ENCODE measurements around the gene PUM2.

Gene PUM2

GRCh38 chr2:20348542-20348941 is 2.1 kb downstream of the PUM2 start:
- no peak for DNase-seq

DNA sequence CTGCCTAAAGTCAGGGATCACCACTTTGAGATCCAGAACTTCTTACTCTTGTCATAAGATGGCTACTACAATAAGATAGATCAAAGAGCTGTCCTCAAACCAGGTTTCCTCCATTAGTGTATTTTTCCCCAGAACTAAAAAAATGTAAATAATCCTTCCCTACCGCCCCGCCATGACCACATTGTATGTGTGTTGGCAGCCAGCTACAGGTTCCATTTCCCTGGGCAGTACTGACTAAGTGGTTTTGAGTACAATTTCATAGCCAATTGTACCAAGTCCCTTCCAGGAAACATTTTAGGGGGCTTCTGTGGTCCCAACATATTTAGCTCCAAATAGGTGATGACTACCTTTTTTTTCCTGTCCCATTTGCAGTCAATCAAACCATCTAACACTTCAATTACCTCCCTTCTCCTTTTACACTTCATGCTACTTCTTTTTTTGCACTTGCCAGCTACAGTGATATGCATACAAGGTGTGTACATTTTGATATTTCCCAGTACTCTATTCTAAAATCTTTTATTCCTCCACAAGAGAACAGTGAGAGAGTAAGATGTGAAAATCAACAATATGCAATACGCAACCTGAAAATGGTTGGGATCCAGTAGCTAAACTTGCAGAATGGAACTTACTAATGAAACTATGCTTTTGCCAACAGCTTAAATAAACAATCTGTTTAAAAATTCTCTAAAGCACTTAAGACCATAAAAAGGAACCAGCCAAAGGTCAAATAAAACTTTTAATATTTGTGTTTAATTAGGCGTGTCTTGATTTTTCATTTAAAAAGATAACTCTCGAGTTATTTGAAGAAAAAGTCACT is 3.9 kb downstream of the PUM2 start:
- DNase-seq, result no peak

- DNase-seq, result no peak
Observed at GRCh38 chr2:20343128-20343527, 7.5 kb downstream of the PUM2 start.

DNA sequence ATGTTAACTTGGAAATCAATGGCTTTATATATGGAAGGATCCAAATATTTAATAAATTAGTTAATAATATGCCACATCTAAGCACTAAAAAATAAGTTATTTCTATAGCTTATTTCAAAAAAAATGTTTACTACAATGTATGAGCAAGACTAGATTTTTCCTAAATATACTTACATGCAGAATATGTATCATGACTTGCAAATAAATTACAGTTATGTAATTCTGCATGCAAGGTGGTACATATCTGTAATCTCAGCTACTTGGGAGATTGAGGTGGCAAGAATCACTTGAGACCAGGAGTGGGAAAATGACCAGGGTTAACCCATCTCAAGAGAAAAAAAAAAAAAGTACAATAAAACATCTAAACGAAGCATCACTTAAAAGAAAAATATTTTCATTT is 11.6 kb downstream of the PUM2 start:
- DNase-seq, result no peak

DNA sequence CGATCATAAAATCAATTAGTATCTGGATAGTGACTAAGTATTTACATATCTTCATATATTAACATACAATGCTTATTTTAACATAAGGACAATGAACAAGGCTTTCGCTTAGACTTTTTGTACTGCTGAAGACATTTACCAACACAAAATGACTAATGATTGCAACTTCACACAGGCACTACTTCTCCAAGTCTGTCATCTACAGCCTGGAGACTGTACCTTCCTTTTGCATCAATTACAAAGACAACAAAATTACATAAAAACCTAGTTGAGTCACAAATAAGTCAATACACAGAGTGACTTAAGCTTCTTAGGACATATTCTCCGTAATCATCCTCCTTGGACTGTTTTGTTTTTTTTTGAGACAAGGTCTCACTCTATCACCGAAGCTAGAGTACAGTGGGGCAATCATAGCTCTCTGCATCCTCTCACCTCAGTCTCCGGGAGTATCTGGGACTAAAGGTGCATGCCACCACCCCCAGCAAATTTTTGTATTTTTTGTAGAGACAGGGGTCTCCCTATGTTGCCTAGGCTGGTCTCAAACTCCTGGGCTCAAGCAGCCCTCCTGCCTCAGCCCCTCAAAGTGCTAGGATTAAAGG is 15.9 kb downstream of the PUM2 start:
- no peak for DNase-seq

DNA sequence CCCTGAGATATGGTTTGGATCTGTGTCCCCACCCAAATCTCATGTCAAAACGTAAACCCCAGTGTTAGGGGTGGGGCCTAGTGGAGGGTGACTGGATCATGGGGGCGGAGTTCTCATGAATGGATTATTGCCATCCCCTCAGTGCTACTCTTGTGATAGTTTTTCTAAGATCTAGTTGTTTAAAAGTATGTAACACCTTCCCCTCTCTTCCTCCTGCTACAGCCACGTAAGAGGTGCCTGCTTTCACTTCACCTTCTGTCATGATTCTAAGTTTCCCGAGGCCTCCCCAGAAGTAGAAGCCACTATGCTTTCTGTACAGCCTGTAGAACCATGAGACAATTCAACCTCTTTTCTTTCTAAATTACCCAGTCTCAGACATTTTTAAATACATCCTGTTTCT is 16.9 kb downstream of the PUM2 start:
- no peak for DNase-seq

- DNase-seq, result no peak
Observed at GRCh38 chr2:20330192-20330591, 20.5 kb downstream of the PUM2 start.

DNA sequence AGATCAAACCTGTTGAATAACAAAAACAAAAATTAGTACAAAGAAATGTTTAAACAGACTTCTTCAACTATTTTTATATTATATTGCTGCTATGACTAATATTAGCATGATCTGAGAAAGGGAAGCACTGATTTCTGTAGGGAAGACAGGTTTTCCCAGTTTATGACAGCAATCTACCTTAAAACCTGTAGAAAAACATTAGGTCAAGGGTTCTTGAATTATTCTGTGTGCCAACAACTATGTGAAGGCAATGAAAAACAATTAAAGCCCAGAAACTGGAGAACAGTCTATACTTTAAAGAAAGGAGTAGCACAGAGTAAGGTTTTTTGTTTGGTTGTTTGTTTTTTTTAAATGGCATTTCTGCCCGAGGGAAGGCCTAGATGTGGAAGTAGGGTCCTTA is 23.3 kb downstream of the PUM2 start:
- DNase-seq, result no peak

DNA sequence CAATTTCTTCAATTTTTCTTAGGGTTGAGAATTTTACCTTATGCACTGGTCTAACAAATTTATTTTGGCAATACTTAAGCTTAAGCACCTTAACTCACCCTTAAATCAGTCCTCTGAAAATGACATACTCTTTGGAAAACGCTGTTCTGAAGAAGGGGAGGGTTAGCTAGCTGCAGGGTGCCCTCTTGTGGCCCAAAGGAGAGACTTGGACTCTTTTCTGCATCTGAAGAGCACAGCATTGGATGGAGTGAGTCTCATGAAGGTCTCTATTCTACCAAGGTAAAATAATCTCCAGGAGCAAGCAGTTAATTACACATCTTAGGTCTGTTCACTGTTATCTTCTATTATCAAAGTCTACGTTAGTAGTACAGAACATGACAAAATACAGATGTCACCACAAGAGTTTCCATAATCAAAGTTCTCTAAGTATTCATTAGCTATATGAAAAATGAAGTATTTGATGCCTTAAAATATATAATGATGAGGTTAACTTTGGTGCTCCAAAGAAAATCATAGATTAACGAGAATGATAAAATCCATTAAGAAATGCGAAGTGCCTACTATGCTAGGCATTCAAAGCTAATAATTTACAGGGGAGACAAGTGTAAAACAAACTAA is 24.4 kb downstream of the PUM2 start:
- DNase-seq, result peak in 28 of 51 donors; percentile 2 to 68 (median 28)

DNA sequence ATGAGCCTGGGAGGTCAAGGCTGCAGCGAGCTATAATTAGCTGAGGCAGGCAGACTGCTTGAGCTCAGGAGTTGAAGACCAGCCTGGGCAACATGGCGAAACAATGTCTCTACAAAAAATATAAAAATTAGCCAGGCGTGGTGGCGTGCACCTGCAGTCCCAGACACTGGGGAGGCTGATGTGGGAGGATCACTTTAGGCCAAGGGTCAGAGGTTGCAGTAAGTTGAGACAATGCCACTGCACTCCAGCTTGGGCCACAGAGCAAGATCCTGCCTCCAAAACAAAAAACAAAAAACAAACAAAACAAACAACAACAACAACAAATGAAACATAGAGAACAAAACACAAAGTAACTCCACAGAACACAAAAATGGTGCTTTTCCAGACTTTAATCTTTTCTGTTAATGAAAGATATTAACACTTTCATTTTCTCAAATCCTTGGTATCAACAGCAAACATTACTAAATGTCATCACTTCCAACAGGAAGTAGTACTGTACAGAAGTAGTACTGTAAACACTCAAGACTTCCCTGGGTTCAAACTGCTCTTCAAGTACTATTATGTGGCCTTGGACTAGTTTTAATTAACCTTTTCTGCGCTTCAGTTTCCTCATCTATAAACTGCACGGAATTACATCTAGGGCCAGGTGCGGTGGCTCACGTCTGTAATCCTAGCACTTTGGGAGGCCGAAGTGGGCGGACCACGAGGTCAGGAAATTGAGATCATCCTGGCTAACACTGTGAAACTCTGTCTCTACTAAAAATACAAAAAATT is 27.9 kb downstream of the PUM2 start:
- DNase-seq, result no peak

DNA sequence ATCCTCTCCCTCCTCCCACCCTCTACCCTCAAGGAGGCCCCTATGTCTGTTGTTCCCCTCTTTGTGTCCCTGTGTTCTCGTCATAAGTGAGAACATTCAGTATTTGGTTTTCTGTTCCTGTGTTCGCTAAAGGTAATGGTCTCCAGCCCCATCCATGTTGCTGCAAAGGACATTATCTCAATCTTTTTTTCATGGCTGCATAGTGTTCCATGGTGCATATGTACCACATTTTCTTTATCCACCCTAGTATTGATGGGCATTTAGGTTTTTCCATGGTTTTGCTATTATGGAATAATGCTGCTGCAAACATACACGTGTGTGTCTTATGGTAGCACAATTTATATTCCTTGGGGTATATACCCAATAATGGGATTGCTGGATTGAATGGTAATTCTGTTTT is 33.0 kb downstream of the PUM2 start:
- no peak for DNase-seq

- DNase-seq, result no peak
Observed at GRCh38 chr2:20317197-20317596, 33.4 kb downstream of the PUM2 start.

DNA sequence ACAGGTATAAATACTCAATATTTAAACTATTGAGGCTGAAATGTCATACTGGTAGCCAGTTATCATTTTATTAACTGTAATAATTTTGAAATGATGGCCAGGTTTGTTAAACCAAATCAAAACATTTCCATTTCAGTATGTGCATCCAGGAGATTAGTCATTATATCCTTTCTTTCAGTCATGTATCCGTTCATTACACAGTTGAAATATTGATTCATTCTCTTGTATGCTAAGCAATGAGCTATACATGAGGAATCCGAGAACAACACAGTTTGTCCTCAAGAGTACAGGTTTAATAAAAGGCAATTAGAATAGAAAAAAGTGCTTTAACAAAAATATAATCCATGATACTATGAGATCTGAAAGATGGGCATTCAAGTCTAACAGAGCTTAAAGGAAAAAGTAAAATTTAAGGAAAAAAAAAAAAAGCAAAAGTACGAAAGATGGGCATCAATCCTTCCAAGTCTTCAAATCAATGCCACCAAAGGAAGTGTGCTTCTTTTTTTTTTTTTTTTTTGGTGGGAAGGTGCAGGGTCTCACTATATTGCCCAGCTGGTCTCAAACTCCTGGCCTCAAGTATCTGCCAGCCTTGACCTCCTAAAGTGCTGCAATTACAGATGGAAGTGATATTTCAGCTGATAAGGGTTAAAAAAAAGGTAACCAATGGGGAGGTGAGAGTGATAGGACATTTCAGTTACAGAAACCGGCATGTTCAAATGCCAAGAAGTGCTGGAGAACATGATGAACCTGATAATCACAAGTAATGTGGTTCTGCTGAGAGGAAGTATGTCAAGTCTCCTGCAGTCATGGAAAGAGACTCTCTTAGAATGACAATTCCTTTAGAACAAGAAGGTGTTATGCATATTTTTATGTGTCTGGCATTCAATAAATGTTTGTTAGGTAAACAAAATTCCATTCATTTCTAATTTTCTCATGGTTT is 35.8 kb downstream of the PUM2 start:
- no peak for DNase-seq

GRCh38 chr2:20313659-20314058 is 37.0 kb downstream of the PUM2 start:
- DNase-seq, result no peak

GRCh38 chr2:20309001-20309400 is 41.6 kb downstream of the PUM2 start:
- no peak for DNase-seq

GRCh38 chr2:20307311-20307710 is 43.3 kb downstream of the PUM2 start:
- no peak for DNase-seq

DNA sequence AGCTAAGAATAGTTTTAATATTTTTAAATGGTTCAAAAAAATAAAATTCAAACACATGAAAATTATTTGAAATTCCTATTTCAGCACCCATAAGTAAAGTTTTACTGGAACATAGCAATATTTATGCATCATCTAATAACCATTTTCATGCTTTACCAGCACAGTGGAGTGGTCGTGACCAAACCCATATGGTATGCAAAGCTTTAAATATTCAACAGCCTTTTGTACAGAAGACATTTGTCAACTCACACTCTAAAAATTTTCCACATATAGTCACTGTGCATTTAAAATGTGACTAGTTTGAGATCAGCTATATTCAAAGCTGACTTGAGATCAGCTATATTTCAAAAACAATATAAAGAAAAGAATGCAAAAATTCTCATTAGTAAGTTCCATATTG is 46.2 kb downstream of the PUM2 start:
- no peak for DNase-seq

DNA sequence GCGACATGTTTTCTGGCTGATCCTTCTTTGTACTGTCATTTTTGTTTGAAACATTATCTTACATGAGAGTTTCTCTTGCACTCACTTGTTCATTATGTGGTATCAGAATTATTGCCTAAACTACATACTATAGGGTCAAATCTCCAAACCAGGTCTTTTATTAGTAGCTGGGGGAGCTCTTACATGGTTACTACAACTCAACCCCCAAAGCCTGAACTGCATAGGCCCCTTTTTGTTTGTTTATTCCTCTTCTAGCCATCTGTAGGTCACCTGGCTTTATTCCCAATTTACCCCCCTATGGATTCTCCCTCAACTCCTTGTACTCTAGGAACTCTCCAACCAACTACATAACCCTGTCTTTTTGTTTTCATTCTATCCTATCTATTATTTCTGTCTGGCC is 46.7 kb downstream of the PUM2 start:
- DNase-seq, result no peak

- DNase-seq, result no peak
Observed at GRCh38 chr2:20302019-20302418, 48.6 kb downstream of the PUM2 start.

- DNase-seq, result no peak
Observed at GRCh38 chr2:20300656-20301055, 50.0 kb downstream of the PUM2 start.

GRCh38 chr2:20299113-20299512 is 51.5 kb downstream of the PUM2 start:
- peak in 1 of 51 donors; percentile 5 for DNase-seq

Measured in hypothalamus (tissue), 51 donors.